ENCODE measurements around the gene FUT2.
A peak's percentile ranks its signal among the peaks of the same experiment; 100 is the strongest.
"Not testable (repeated sequence)": the region's sequence is repeated elsewhere in the genome, so short reads cannot be mapped to it uniquely, and the experiment has no call there.

Gene FUT2

DNA sequence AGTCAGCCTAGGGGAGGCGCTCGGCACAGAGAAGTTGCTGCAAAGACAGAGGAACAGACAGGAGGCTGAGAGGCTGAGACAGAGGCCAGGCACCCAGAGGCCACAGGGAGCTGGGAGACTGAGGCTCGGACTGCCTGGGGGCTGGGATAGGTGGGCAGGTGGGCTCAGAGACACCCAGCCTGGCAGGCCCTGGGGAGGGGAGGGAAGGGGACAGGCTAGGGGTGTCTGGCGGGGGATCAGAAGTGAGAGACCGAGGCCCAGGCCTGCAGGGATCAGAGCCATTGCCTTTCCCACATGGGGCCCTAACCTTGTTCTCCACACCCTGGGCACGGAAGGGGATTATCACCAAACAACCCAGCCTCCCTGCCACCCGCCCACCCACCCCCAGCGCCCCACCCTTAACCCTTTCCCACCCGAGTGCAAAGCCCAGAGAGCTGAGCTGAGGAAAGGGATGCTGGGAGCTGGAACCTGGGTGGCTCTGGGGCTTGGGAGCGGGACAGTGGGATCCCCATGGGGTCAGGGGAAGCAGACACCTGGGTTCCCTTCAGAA, 24.2 kb upstream of the FUT2 start:
- DNase-seq = no peak

DNA sequence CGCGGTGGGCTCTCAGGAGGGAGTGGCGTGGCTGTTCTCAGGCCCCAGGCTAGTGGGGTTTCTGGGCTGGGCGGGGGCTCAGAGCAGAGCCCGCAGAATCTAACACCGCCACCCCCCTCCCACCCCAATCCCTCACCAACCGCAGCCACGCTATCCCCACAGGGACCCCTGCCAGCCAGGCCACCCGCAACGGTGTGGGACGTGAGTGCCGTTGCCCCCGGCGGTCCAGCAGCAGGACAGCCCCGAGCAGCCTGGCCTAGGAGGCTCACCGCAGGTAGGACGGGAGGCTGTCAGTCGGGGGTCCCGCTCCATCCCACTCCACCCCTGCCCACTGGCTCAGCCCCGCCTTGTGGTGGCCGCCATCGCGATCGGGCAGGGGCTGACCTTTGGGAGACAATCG, 22.8 kb upstream of the FUT2 start, which contains the start of gene NTN5:
Gene NTN5 (minus strand): TSS at position 24 of the 400 bp plus-strand sequence. CDS start 2,031 bp downstream, outside the sequence.
- no peak for DNase-seq

DNA sequence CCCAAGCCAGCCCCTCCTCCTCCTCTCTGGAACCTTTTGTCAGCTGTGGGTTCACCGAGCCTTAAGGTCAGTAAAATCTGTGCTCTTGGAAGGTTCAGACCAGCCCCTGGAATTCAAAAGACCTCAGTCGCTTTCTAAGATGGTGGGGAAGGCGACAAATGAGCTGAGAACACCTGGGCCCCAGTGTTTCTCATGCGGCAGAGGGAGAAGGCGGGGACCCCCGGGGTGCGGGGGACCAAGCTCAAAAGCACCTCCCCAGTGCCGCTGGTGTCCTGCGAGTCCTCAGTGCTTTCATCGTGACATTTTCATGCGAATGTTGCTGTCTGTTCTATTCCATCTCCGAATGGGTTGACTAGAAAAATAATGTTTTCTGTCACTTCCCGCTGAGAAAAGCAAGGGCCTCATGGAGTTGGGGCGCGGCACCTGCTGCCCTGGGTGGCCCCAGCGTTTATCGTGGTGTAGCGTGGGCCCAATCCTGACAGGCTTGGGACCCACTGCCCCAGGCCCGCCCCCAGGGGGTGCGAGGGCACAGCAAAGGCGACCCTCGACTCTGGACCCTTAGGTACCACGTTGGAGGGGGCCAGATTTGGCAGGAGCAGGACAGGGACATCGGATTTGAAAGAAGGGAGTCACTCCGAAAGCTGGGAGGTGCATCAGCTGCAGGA, 22.2 kb upstream of the FUT2 start:
- no peak for DNase-seq

- no peak for DNase-seq
Observed at GRCh38 chr19:48674216-48674809, 21.5 kb upstream of the FUT2 start.

- peak; percentile 65 to 77 for DNase-seq
Observed at GRCh38 chr19:48674921-48675824, 20.6 kb upstream of the FUT2 start.

- no peak for DNase-seq
Observed at GRCh38 chr19:48676487-48676886, 19.3 kb upstream of the FUT2 start.

GRCh38 chr19:48676887-48677286, 18.9 kb upstream of the FUT2 start:
- DNase-seq = no peak

DNA sequence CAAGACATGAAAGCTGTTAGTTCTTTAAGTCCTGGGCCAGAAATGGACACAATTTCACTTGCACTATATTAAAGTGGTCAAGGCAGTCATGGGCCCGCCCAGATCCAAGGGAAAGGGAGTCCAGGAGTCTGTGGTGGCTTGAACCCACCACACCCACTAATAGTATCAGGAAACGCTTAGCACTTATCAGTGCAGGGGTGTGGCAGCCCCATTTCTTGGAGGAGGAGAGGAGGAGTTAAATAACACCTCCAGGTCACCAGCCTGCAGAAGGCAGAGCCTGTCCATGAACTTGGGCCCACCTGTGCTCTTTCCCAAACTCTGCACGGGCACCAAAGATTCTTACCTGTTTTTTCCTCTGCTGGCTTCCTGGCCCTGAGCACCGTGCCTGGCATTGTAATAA, 17.6 kb upstream of the FUT2 start:
- no peak for DNase-seq

GRCh38 chr19:48680006-48680405, 15.8 kb upstream of the FUT2 start:
- DNase-seq = not testable (repeated sequence)

DNA sequence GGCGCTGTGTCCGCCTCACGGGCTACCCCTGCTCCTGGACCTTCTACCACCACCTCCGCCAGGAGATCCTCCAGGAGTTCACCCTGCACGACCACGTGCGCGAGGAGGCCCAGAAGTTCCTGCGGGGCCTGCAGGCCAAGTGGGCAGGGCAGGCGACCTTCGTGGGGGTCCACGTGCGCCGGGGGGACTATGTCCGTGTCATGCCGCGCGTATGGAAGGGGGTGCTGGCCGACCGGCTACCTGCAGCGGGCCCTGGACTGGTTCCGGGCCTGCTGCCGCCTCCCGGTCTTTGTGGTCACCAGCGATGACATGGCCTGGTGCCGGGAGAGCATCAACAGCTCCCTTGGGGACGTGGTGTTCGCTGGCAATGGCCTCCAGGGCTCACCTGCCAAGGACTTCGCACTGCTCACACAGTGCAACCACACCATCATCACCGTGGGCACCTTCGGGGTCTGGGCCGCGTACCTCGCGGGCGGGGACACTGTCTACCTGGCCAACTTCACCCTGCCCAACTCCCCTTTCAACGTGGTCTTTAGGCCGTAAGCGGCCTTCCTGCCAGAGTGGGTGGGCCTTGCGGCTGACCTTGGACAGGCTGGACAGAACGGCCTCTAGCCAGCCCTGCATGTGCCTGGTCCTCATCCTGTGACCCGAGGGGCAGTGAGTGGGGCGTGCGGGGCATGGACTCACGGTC, 15.2 kb upstream of the FUT2 start:
- DNase-seq = no peak

DNA sequence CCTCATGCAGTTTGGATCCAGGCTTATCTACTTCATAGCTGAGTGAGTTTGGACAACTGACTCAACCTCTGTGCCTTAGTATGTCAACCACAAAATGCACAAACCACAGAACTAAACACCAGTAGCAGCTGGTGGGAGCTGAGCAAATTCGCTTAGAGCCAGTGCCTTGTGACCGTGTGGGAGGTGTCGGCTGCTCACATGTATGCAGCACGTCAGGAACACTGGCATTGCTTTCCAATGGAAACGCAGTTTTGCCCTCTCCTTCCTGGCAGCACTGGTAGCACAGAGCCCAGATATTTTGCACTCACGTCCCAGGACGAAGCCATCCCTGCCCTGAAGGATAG, 14.7 kb upstream of the FUT2 start:
- DNase-seq = no peak

GRCh38 chr19:48683349-48683748, 12.4 kb upstream of the FUT2 start:
- no peak for DNase-seq

GRCh38 chr19:48685583-48685982, 10.2 kb upstream of the FUT2 start:
- DNase-seq = no peak

DNA sequence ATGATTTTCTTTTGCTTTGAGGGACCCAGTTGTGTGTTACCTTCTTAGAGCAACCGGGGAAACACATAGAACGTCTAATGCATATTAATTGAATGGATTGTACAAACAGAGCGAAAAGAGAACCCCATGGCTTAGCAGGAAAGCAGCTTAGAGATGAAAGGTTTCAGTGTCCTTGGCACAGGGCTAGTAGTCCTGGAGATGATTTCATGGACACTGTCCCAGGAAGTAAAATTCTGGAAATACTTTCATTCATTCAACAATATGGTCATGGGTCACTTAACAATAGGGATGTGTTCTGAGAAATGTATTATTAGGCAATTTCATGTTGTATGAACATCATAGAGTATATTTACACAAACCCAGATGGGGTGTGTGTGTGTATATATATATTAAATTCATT, 9.7 kb upstream of the FUT2 start:
- DNase-seq = no peak

- DNase-seq = not testable (repeated sequence)
Observed at GRCh38 chr19:48686637-48687036, 9.1 kb upstream of the FUT2 start.

GRCh38 chr19:48687776-48688175, 8.0 kb upstream of the FUT2 start:
- no peak for DNase-seq

GRCh38 chr19:48689449-48689848, 6.3 kb upstream of the FUT2 start:
- DNase-seq = no peak

- DNase-seq = not testable (repeated sequence)
Observed at GRCh38 chr19:48693629-48694028, 2.1 kb upstream of the FUT2 start.

GRCh38 chr19:48696353-48697010, 711 bp downstream of the FUT2 start:
- DNase-seq = no peak

DNA sequence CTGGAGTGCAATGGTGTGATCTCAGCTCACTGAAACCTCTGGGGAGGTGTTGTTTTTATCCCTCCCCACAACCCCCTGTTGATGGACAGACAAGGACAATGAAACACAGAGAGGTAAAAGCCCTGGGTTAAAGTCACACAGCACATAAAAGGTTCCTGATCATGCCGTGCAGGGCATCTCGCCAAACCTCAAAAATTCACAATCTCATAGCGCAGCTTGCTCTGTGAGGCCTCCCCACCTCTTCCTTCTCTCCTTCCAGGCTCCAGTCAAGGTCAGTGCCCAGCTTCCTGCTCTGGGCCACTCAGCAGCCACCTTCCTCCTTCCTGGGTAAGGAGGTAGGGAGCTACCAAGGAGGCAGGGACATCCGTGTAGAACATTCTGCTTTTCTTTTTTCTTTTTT, 2.3 kb downstream of the FUT2 start:
- no peak for DNase-seq

- DNase-seq = no peak
Observed at GRCh38 chr19:48702701-48703100, 6.9 kb downstream of the FUT2 start.

DNA sequence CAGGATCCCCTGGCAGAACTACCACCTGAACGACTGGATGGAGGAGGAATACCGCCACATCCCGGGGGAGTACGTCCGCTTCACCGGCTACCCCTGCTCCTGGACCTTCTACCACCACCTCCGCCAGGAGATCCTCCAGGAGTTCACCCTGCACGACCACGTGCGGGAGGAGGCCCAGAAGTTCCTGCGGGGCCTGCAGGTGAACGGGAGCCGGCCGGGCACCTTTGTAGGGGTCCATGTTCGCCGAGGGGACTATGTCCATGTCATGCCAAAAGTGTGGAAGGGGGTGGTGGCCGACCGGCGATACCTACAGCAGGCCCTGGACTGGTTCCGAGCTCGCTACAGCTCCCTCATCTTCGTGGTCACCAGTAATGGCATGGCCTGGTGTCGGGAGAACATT, 7.5 kb downstream of the FUT2 start:
- no peak for DNase-seq

Data from SHP77 (cell line).